HG03354 (cell line): Measurements from ENCODE around the gene ATXN2.

ENCODE experiments used
- ATAC-seq: cut with Tn5 transposase; IDR thresholded peaks from one replicate; pipeline ENCODE4 v1.9.1; 2021; ENCODE audit warnings: mild to moderate bottlenecking; ENCODE audit not compliant: unreplicated experiment, poor library complexity, severe bottlenecking

Gene ATXN2

DNA sequence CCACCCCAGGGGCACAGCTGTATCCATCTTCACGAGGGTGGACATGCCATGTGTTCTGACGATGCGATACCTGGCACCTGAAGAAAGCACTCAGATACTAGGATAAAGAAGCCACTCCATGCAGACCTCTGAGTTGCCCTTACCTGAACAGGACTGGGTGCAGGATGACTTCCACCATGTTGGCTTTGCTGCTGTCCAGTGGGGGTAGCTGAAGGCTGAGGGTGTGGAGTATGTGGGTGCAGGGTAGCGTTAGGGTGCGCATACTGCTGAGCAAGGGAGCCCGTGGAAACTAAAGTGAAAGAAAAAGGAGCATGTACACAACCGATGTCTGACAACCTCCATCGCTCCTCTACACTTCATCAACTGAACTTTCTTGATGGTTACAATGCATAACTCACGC is 142.0 kb downstream of the ATXN2 start:
- no peak for ATAC-seq

DNA sequence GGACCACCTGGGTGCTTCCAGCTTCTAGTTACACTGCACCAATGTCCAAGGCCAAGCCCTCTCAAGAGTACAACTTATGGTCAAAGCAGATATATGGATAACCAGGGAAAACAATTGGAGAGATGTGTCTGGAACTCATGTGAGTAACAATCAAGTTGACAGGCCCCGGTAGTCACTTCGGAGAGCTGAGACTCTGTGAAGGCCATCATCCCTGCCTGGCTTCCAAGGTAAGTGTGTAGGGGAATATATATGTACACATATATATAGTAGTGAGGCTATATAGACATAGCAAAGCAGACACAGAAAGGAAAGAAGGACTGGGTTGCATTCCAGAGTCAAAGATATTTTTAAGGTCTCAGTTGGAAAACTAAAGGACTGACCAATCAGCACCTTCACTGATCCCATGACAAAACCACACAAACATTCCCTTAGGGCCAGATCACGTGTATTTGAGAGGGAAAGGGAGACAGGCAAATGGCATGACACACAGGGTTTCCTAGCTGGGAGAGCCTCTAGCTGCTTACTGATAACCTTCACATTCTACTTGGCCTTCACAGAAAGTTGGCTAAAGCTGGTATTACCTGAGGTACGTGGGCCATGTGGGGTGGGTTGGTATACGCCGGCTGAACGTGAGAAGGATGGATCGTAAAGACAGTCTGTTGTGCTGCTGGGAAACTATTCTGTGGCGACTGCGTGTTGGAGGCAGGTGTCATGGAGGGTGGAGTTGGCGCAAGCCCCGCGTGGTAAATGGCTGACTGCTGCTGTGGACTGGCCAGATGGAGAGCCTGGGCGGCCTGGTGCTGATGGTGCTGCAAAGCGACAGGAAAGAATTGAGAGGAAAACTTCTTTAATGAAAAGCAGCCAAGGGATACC is 143.4 kb downstream of the ATXN2 start:
- no peak for ATAC-seq

DNA sequence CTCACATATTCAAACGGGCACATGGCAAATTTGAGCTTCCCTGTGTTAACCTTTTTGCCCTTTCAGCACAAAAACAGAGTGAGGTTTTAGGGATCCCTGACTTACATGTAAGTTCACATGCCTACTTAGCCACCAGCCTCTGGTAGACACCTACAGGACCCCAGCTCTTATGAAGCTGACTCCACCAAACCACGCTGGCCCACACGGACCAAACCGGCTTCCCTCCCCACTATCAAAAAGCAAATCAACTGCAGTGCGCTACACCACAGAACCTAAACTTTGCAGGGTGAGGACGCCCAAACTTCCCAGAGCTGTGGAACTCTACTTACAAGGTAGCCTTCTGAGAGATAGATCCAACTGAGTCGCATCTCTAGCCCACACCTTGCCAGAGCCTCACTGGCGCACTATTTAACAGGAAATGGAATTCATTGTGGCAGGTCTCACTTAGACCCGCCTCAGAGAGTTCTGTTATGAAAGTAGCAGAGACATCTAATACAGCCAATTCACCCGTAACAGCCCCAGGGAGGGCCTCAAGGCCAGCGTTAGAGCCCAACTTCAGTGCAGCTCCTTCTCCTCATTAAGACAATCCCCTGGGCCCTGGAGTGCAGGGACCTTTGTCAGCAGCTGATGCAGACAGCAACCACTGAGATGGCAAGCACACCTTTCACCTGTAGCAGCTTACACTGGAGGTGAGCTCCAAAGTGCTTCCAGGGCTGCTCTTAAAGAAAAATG is 144.2 kb downstream of the ATXN2 start:
- ATAC-seq = no peak

DNA sequence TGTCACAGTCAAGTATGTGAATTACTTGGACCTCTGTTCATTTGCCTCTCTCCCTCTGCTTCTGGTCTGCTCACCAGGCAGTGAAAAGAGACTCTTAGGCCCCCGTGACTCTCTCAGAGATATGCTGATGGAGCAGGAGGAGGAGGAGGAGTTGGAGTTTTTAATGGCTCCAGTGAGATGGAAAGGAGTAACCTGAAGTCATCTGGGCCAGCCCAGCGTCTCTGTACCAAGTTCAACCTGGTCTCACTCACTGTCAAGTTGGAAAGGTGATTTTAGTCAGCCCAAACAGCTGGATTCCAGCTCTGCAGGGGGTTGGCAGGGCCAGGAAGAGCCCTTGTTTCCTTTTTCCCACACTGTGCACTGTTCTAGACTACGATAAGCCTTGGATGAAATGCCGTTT is 144.8 kb downstream of the ATXN2 start:
- no peak for ATAC-seq

DNA sequence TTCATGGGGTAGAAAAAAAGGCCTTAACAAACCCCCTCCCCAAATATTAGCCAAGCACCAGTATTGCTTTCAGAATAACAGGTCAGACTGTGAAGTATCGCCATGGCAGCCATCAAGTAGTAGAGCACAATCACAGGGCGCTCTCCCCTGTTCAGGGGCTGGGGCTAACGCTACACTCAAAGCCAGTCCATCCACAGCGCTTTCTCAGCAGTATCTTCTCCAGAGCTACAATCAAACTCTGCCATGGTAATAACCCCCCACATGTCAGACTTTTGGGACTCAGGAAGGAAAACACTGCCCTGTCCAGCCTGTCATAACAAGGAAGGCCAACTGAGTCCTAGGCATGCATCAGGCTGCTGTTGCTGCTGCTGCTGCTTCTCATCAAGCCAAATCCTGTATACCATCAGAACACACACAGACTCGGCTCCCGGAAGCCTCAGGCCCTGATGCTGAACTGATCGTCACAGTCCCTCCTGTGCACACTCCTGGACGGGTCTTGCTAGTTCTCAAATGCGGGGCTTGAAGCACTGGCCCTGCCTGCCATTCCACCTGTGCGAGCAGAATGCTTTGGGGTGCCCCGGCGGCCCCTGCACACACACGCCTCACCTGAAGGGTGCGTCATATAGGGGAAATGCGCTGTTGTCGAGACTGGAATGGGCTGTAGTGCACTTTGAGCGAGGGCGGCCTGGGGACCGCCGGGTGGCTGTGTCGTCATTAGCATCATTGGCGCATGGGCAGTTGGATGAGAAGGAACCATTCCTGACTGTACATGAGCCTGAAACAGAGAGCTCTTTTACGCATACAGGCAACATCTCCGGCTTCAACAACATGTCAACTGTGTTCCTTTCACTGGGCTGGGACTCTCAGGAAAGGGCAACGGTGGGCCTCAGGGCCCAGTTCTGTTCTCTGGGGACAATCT is 145.8 kb downstream of the ATXN2 start:
- no peak for ATAC-seq

DNA sequence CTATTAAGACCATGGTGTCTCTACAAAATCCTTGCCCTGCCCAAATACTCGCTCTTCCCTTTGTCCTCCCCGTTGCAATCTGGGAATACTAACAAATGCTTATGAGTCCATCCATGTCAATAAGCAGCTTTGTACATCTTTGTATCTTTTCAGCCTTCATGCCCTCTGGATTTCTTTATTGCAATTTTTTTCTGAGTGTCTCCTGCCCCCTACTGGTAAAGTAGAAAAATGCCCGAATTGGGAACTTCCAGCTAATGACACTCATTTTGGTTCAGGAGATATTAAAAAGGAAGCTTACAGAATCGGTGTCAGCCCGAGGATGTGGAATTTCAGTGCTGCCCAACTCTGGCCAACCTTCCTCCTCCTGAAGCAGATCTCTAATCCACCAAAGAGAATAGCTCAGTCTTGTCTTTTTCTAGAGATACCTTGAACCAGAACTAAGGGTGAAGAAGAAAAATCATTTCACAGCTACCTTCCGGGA is 147.4 kb downstream of the ATXN2 start:
- no peak for ATAC-seq

DNA sequence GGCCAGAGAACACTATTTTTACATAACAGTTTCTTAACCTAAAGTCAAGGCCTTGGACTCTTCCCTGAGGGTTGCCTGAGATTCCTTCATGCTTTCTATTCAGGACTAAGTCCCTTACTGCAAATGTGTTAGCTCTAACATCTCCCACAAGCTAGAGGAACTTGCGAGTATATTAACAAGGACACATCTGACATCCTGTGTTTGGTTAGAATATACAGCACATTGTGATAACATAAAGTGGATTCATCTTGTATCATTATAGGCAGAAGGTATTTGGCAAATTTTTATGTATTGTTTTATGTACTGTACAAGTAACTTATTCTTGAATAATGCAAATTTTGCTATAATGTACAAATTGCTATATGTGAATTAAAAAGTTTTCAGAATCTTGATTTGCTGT is 147.9 kb downstream of the ATXN2 start:
- ATAC-seq = no peak

DNA sequence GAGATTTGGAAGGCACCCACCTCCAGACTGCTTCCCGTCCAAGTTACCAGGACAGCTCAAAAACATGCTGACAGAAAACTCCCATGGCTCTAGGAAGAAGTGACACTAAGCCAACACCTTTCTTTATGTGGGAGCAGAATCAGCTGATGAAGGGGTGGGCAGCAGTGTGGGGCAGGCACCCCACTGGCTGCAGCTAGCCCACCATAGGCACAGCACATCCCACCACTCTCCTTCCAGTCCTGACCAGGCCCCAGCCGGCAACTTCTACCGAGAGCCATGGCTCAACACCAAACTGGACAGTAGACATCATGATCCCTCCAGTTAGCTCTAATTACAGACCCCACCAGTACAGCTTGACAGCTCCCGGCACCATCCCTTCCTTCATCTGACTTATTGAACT is 148.4 kb downstream of the ATXN2 start:
- ATAC-seq = no peak

DNA sequence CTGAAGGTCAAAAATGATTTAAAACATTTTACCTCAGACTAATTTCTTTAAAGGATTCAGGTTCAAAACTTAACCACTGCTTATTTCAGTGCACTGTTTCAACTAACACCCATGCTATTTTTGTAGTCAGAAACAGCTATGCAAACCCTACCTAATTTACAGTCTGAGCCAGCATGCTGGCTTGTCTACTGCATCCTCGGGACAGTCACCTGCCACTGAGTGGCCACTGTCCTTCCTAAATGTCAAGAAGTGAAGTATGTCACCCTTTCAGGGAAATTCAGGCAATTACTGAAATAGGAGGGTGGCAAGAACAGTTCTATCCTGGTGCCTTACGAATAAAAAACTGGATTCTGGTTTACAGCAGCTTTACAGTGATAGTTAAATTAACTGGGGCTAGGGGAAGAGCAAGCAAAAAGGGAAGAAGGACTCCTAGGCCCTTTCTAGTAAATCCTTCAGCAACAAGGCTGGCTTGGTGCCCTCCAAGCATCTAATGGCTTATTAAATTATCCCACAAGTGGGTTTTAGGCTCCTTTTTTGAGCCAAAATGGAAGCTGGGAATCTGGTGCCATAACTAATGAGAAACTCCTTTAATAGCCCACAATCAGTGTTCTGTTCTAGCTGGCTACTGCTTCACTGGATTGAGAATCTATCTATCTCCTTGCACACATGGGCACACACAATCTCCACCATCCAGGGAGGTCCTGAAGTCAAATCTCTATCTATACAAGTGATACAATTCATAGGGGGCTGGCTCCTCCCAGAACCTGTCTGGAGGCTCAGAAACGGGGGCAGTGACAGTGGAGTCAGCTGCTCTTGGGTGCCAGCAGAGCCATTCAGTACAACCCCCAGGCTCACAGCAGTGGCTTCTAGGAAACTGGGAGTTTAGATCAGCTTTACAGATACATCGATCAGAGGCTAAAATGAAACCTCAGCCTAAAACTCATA is 150.0 kb downstream of the ATXN2 start:
- no peak for ATAC-seq

DNA sequence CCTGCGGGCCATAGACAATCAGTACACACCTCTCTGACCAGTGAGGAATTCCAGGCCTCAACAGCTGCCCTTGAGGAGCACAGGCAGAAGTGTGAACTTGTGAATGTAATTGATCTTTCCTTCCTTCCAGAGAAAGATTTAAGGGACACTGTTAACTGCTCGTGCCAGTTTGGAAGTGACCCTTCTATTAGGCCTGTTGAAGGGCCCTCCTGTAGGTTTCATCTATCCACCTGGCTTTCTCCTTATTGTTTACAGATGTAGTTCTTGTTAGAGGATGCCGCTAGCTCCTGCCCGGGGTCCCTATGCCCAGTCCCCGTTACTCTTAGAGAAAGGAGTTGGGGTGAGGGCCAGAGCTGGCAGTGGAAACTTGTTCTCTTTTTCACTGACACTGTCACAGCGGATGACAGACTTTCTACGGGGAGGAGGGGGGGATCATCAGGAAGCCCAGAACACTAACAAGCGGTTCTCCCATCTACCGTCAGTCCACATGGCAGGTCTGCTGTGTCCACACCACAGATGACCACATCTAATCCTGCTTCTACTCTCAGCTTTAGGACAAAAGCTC is 150.8 kb downstream of the ATXN2 start:
- no peak for ATAC-seq

DNA sequence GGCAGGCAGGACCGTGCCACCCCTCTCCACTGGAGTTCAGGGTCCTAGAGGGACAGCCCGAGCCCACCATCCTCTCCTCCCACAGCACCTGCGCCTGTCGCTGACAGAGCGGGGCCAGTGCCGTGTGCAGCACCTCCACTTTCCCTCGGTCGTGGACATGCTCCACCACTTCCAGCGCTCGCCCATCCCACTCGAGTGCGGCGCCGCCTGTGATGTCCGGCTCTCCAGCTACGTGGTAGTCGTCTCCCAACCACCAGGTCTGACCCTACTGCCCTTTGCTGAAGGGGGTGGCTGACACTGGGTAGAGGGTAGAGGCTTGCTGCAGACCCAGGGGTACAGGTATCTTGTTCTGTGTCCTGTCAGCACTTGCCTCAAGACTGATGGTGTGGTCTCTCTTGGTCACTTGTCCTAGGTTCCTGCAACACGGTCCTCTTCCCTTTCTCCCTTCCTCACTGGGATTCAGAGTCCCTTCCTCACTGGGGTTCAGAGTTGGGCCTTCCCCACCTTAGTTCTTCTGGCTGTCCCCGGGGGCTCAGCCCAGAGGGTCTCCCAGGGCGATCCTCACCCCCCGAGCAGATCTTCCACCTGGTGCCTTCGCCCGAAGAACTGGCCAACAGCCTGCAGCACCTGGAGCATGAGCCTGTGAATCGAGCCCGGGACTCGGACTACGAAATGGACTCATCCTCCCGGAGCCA is 151.4 kb downstream of the ATXN2 start:
- ATAC-seq = no peak

DNA sequence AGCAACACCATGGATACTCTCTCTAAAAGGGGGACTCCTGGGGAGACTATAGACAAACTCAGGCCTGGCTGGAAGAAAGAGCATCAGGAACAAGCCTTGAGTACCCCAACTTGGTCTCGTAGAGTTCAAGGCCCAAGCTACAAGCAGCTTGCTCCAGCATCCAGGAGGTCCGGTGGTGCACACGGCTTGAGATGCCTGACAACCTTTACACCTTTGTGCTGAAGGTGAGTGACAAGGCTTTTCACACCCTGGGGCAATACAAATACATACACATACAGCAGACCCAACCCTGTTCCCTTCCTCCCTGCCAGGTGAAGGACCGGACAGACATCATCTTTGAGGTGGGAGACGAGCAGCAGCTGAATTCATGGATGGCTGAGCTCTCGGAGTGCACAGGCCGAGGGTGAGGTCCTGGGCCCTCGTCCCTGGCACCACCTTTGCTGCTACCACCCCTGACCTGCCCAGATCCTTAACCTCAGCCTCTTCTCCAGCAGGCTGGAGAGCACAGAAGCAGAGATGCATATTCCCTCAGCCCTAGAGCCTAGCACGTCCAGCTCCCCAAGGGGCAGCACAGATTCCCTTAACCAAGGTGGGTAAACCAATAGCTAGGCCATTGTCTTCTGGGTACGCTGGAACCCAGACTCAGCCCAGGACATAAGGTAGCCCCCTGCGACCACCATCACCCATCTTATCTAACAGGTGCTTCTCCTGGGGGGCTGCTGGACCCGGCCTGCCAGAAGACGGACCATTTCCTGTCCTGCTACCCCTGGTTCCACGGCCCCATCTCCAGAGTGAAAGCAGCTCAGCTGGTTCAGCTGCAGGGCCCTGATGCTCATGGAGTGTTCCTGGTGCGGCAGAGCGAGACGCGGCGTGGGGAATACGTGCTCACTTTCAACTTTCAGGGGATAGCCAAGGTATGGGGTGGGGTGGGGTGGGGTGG is 152.2 kb downstream of the ATXN2 start:
- no peak for ATAC-seq

DNA sequence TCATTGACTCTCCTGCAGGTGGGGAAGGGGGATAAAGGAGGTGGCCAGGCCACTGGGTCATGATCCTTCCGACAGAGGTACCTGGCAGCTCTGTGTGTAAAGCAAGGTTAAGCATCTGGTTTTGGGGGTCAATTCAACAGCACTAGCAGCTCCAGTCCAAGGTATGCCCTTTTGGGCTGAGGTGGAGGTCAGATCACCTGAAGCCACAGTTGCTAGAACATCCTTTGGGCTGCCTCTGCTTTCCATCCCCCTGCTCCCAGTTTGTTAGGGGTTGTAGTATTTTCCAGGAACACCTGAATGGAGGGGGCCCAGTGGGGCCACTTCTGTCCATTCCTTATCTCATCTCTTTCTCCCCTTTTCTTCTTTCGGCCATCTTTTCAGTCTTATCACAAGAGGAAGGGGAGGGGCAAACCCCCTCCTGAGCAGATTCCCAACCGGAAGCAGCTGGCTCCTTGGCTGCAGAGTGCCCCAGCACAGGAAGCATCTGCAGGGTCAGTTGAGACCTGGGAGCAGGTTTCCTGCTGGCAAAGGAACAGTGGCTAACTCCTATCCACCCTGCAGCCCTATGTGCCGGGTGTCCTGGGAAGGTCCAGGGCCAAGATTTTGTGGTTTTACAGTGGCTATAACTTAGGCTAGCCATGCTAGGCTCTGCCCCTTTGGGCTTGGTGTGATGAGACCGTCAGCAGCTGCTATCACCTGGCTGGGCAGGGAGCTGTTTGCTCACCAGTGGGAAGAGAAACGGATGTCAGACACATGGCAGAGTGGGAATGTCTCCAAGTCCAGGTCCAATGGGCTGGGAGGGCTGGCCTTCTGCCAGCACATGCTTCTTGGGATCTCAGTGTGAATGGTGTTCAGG is 153.2 kb downstream of the ATXN2 start:
- ATAC-seq = no peak

DNA sequence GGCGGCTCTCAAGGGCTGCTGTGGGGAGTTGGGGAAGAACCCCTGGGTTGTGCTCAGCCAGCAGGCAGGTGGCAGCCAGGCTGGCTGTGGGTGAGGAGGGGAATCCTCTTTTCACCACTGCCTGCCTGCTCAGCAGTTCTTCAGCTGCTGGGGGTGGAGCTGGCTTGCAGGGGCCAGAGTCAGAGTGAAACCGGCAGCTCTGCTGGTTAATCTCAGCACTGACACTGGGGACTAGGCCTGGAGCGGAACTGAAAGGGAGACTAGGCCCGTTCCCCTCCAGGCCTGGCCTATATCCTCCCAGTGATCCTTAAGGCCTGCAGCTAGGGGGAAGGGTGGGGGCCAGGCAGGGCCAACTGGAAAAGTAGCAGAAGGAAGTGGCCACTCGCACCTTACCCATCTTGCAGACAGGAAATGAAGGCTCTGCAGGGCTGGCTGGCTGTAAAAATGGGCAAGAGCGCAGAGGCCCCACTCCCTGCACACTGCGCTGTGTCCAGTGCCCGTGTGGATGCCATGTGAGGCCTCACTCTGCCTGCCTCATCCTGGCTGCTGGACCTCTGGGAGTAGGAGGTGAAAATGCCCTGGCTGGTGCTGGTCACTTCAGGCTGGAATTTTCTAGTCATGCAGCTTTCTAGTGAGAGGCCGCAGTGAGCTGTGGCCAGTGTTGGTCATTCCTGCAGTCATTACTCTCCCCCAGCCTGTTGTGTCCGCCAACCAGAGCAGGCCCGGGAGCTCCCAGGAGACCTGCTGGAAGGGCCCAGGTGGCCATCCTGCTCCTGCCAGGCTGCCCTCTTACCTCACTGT is 154.0 kb downstream of the ATXN2 start:
- ATAC-seq = peak; percentile 90

DNA sequence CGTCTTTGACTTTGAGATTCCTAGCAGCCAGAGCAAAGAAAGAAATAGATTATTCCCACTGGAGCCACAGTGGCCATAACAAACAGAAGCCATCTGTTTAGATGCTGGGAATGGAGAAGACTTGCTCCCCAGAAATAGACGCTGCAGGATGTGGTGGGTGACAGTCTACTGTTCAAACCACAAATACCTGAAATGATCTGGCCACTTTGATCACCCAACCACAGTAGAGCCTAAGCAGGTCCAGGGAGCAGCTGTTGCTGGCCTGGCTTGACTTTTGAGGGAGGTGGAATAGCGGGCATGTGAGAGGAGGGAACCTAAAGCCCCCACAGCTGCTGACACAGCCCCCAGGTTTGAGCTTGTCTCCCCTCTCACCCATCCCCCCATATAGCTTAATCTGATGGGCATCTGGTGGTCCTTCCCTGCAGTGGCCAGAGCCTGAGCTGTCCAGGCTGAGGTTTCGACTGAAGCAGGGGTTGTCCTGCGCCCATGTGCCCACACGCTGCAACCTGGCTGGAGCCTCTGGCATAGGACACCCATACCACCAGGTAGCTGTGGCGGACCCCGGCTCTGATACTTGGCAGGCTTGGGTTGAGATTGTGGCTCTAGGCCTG is 154.7 kb downstream of the ATXN2 start:
- peak; percentile 42 for ATAC-seq
